Measurements from ENCODE around the gene TNS3. TPM values are rescaled to one million over a fixed set of nuclear protein-coding genes. Genes with fewer than 3 reads are reported as not detected.
A peak's percentile ranks its signal among the peaks of the same experiment; 100 is the strongest.

Gene TNS3
- total RNA-seq, 3 donors from 2014 or later: 69.1 to 98.9 (median 69.9) TPM

DNA sequence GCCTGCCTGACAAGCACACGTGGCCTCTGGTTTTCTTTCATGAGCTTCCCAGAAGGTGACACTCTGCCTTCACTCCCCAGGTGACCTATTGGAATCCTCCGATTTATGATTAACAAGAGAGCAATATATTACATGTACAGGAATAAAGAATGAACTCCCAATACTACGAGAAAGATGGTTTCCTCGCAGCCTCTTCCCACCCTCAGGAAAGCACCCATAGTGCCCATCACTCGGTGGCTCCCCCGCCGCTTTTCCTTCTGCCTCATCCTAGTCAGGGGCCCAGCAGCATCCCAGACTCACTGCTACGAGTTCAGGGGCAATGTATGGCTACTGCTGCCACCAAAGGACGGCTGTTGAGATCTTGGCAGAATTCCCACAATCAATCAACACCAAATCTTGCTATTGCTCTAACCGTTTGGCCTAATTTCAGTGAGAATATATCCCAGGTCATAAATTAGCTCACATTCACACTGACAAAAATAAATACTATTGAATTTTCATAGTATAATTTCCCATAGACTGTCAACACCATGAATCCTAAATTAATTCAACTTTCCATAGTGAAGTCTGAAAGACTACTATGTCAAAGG is 196.3 kb downstream of the TNS3 start:
- no peak for DNase-seq
- peak; percentile 34 for ATAC-seq
- Histone ChIP-seq H3K4me3 (no peak overlapping the region), H3K9me3 (no peaks in the 10 kb centered on the region), H3K4me1 (ENCODE audit: low read depth) (peaks cover 14% of the 10 kb centered on the region), H3K36me3 (ENCODE audit: low read depth) (no peaks in the 10 kb centered on the region)
- TF ChIP-seq CTCF (IDR thresholded peaks at IDR 0.05): no peak
- intact Hi-C loops (cut with DNase I, micrococcal nuclease): no loop called here

- Histone ChIP-seq H3K9me3 (no peaks in the 10 kb centered on the region), H3K4me1 (ENCODE audit: low read depth) (peaks cover 16% of the 10 kb centered on the region), H3K4me3 (no peak overlapping the region), H3K36me3 (ENCODE audit: low read depth) (no peaks in the 10 kb centered on the region)
- DNase-seq: no peak
- intact Hi-C loops (cut with DNase I, micrococcal nuclease): no loop called here
- no peak for ATAC-seq
- TF ChIP-seq CTCF (IDR thresholded peaks at IDR 0.05): no peak
These were observed 197.0 kb downstream of the TNS3 start for GRCh38 chr7:47384755-47385535.

DNA sequence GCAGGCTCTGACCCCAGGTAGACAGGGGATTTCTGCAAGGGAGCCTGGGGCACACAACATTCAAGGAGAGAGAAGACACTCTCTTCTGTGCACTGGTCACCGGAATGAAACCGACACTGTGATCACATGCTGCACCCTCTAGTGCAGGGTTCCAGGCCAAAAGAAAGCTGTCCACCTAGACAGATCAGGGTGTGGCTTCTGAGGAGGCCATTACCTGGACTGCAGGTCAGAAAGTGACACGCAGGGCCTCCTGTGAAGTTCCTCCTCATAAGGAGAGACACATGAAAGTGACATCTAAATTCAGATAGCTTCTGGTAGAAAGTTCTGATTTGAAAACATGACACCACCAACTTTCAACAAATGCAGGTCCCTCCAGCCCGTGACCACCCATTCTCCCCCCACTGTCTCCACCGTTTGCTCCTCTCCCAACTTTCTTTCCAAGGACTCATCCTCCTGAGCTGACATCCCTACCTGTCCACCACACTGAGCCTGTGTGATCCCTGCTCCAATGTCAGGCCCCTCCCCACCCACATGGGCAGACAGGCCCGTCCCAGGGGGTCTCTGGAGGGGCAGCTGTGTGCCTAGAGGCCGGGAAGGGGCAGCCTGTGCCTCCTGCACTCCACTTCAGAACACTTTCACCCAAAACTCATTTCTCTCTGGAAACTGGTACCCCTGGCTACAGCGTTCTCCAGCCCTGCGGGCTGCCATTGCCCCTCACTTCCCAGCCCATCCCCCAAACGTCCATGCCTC is 198.0 kb downstream of the TNS3 start:
- no peak for TF ChIP-seq CTCF (IDR thresholded peaks at IDR 0.05)
- no peaks in the 10 kb centered on the region for H3K9me3 ChIP-seq
- intact Hi-C loops (cut with DNase I, micrococcal nuclease): no loop called here
- no peak for DNase-seq
- H3K4me3 ChIP-seq: no peak overlapping the region
- no peaks in the 10 kb centered on the region for H3K36me3 ChIP-seq (ENCODE audit: low read depth)
- peaks cover 24% of the 10 kb centered on the region for H3K4me1 ChIP-seq (ENCODE audit: low read depth)
- ATAC-seq: no peak

- peaks cover 27% of the 10 kb centered on the region for H3K4me1 ChIP-seq (ENCODE audit: low read depth)
- no peak overlapping the region for H3K4me3 ChIP-seq
- no peak for ATAC-seq
- TF ChIP-seq CTCF (IDR thresholded peaks at IDR 0.05): no peak
- no peaks in the 10 kb centered on the region for H3K36me3 ChIP-seq (ENCODE audit: low read depth)
- intact Hi-C loops (cut with DNase I, micrococcal nuclease): no loop called here
- DNase-seq: no peak
- H3K9me3 ChIP-seq: no peaks in the 10 kb centered on the region
These were observed 198.8 kb downstream of the TNS3 start for GRCh38 chr7:47383072-47383471.

DNA sequence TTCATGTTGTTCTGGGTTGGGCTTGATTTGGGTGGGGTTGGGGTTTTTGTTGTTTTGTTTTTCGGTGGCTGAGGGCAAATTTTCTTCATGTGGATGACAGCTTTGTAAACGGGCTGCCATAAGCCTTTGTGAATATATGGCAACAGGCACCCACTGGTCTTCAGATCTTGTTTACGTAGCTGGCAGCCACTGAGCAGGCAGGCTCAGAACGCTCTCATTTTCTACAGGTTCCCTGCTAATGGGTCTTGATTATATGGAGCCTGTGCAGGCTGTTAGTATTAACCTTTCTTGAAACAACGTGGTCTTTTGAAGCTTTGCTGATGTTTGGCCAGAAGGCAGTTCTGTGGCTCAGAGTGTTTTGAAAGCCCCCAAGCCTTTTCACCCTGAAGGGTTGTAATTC is 199.7 kb downstream of the TNS3 start:
- Histone ChIP-seq H3K4me1 (ENCODE audit: low read depth) (peaks cover 34% of the 10 kb centered on the region), H3K9me3 (no peaks in the 10 kb centered on the region), H3K36me3 (ENCODE audit: low read depth) (no peaks in the 10 kb centered on the region), H3K4me3 (no peak overlapping the region)
- no peak for TF ChIP-seq CTCF (IDR thresholded peaks at IDR 0.05)
- ATAC-seq: no peak
- DNase-seq: no peak
- intact Hi-C loops (cut with DNase I, micrococcal nuclease): no loop called here

Measured in mucosa of descending colon (tissue), 3 donors.